Liver (tissue), 9 donors: ENCODE data around the gene PAK2. TPM values are rescaled to one million over a fixed set of nuclear protein-coding genes. Genes with fewer than 3 reads are reported as not detected.

Experiments used
- DNase-seq: peaks from one replicate; pipeline ENCODE4 v3.0.0-alpha.2; 2017; ENCODE audit warnings: low spot score
- H3K27ac ChIP-seq, 2 donors: one replicate each; pipeline ENCODE4 v1.7.0; 2013; ENCODE audit warnings: inconsistent platforms in 2 of 2, low read length in 2 of 2, control low read depth in 1 of 2, low read depth in 1 of 2, mild to moderate bottlenecking in 1 of 2
- H3K27me3 ChIP-seq, 4 donors: one replicate each; pipeline versions ENCODE4 v1.6.1 to v1.7.0; 2013; ENCODE audit warnings: low read length in 3 of 4, inconsistent platforms in 1 of 4, mild to moderate bottlenecking in 1 of 4, moderate library complexity in 1 of 4; ENCODE audit not compliant: control insufficient read depth in 4 of 4, insufficient read depth in 4 of 4
- H3K36me3 ChIP-seq, 4 donors: one replicate each; pipeline versions ENCODE4 v1.6.1 to v1.7.0; 2013; ENCODE audit warnings: low read length in 3 of 4, mild to moderate bottlenecking in 3 of 4, low read depth in 1 of 4, moderate library complexity in 1 of 4; ENCODE audit not compliant: control insufficient read depth in 4 of 4, insufficient read depth in 3 of 4
- H3K4me1 ChIP-seq, 4 donors: one replicate each; pipeline versions ENCODE4 v1.6.1 to v1.7.0; 2013; ENCODE audit warnings: low read length in 3 of 4, mild to moderate bottlenecking in 3 of 4, moderate library complexity in 1 of 4; ENCODE audit not compliant: control insufficient read depth in 4 of 4, insufficient read depth in 4 of 4
- H3K4me3 ChIP-seq, 3 donors: one replicate each; pipeline versions ENCODE4 v1.6.1 to v1.7.0; 2013; ENCODE audit warnings: low read length in 3 of 3, control low read depth in 1 of 3, low read depth in 1 of 3, mild to moderate bottlenecking in 1 of 3
- H3K9ac ChIP-seq, 2 donors: one replicate each; pipeline ENCODE4 v1.7.0; 2013; ENCODE audit warnings: low read length in 2 of 2, mild to moderate bottlenecking in 2 of 2, moderate library complexity in 2 of 2, control low read depth in 1 of 2, low read depth in 1 of 2
- H3K9me3 ChIP-seq, 4 donors: one replicate each; pipeline versions ENCODE4 v1.6.1 to v1.7.0; 2013; ENCODE audit warnings: low read length in 3 of 4; ENCODE audit not compliant: control insufficient read depth in 4 of 4
- ATF3 ChIP-seq: IDR thresholded peaks from 2 replicates; pipeline ENCODE4 v1.6.1; 2016; ENCODE audit warnings: antibody characterized with exemption
- CTCF ChIP-seq: fragments of 150-350 bp; IDR thresholded peaks from 2 replicates; pipeline ENCODE4 v1.5.1; 2017; ENCODE audit warnings: improper control_type of control experiment, low read depth, low read length; ENCODE audit not compliant: missing input control
- EGR1 ChIP-seq, 2 donors: IDR thresholded peaks; 2 replicates each; pipeline ENCODE4 v1.6.1; 2016 to 2018; ENCODE audit warnings: antibody characterized with exemption in 2 of 2, low read depth in 2 of 2
- GABPA ChIP-seq, 2 donors: IDR thresholded peaks in 1 of 2; conservative IDR thresholded peaks in 1 of 2; 2 replicates each; pipeline ENCODE4 v1.6.1; 2016; ENCODE audit warnings: antibody characterized with exemption in 2 of 2, mild to moderate bottlenecking in 1 of 2, moderate library complexity in 1 of 2
- HNF4A ChIP-seq, 2 donors: conservative IDR thresholded peaks; 2 replicates each; pipeline ENCODE4 v1.6.1; 2016; ENCODE audit warnings: antibody characterized with exemption in 2 of 2, mild to moderate bottlenecking in 2 of 2
- HNF4G ChIP-seq: IDR thresholded peaks from 2 replicates; pipeline ENCODE4 v1.6.1; 2016; ENCODE audit warnings: antibody characterized with exemption
- REST ChIP-seq: IDR thresholded peaks from 2 replicates; pipeline ENCODE4 v1.6.1; 2016; ENCODE audit warnings: antibody characterized with exemption, mild to moderate bottlenecking
- YY1 ChIP-seq: IDR thresholded peaks from 2 replicates; pipeline ENCODE4 v1.6.1; 2016; ENCODE audit warnings: antibody characterized with exemption, mild to moderate bottlenecking
- ZBTB33 ChIP-seq: IDR thresholded peaks from 2 replicates; pipeline ENCODE4 v1.6.1; 2016; ENCODE audit warnings: antibody characterized with exemption
- WGBS: extraction: QIAGEN DNeasy Blood & Tissue Kit; methylation state at CpG from one replicate; pipeline ENCODE4 v1.1.7; 2013; 5-methylcytosine and 5-hydroxymethylcytosine counted together
- polyA plus RNA-seq, 2 donors: library from polyadenylated mRNA; stranded (reverse) in 1 of 2; unstranded in 1 of 2; fragments of 200-250 nt in 1 of 2; fragments of >200 nt in 1 of 2; fragmentation: Nextera tagmentation in 1 of 2; extraction: Ambion mirVana in 1 of 2; gene quantifications; one replicate each; pipeline versions ENCODE4 v1.2.1 to v1.2.3, GENCODE V29; 2013 to 2015
- total RNA-seq, 2 donors: library from RNA; depleted of rRNA; stranded (reverse); fragments of >200 nt; gene quantifications; one replicate each; pipeline ENCODE4 v1.2.3, GENCODE V29; 2014
- donor health status: healthy.
- donor health status: healthy.
- donor health status: healthy.
- donor health status: healthy.
- donor health status: healthy.

The PAK2 gene
- total and polyA plus RNA-seq, 4 donors, result 16.0 to 44.3 (median 24.9) TPM

- Histone ChIP-seq H3K36me3 (peaks cover 0 to 3% (median 0%) of the 10 kb centered on the region in 4 donors), H3K4me1 (peaks cover 0 to 7% (median 2%) of the 10 kb centered on the region in 4 donors), H3K27me3 (no peaks in the 10 kb centered on the region), H3K9ac (no peak overlapping the region), H3K4me3 (no peak overlapping the region), H3K27ac (no peak overlapping the region), H3K9me3 (no peaks in the 10 kb centered on the region)
- TF ChIP-seq HNF4G (no peak), CTCF (no peak), EGR1 (IDR thresholded peaks at IDR 0.05; ENCODE audit: low read depth in 2 of 2) (no peak)
- 82% methylated on average over 4 of the region's 4 CpGs for WGBS
- DNase-seq, result no peak
Observed at GRCh38 chr3:196736670-196737374, 2.8 kb upstream of the PAK2 start.

- no peaks in the 10 kb centered on the region for H3K9me3 ChIP-seq
- H3K4me3 ChIP-seq, result no peak overlapping the region
- H3K27me3 ChIP-seq, result no peaks in the 10 kb centered on the region
- H3K4me1 ChIP-seq, result peaks cover 3 to 11% (median 3%) of the 10 kb centered on the region in 4 donors
- H3K27ac ChIP-seq, result no peak overlapping the region
- TF ChIP-seq GABPA (IDR thresholded peaks at IDR 0.05 in 1 of 2, conservative IDR thresholded peaks at IDR 0.05 in 1 of 2), result no peak
- TF ChIP-seq ATF3, result no peak
- no peak for TF ChIP-seq ZBTB33
- TF ChIP-seq HNF4A (conservative IDR thresholded peaks at IDR 0.05), result no peak
- TF ChIP-seq YY1, result no peak
- no peak overlapping the region for H3K9ac ChIP-seq
- 91% methylated on average over 6 of the region's 6 CpGs for WGBS
- peaks cover 0 to 3% (median 0%) of the 10 kb centered on the region in 4 donors for H3K36me3 ChIP-seq
- DNase-seq, result no peak
Observed at GRCh38 chr3:196737655-196738054, 2.0 kb upstream of the PAK2 start.

- no peak for DNase-seq
- H3K27me3 ChIP-seq, result no peaks in the 10 kb centered on the region
- H3K27ac ChIP-seq, result peak overlapping the region; percentile 90 to 94
- under 1% methylated on average over 30 of the region's 30 CpGs for WGBS
- H3K36me3 ChIP-seq, result no peaks in the 10 kb centered on the region
- peak overlapping the region; percentile 59 to 100 (median 84) for H3K4me3 ChIP-seq
- H3K9me3 ChIP-seq, result no peaks in the 10 kb centered on the region
- peak overlapping the region; percentile 72 to 98 for H3K9ac ChIP-seq
- peak; percentile 31 for TF ChIP-seq REST
- TF ChIP-seq HNF4A (conservative IDR thresholded peaks at IDR 0.05), result no peak
- peaks cover 3 to 11% (median 5%) of the 10 kb centered on the region in 4 donors for H3K4me1 ChIP-seq
Observed at GRCh38 chr3:196740481-196741248, 1.0 kb downstream of the PAK2 start.
